ENCODE results near the gene SARM1.

- no peak for TF ChIP-seq CTCF (IDR thresholded peaks at IDR 0.05)
- TF ChIP-seq ZFX (IDR thresholded peaks at IDR 0.05; ENCODE audit: borderline replicate concordance): no peak
These were observed 55.9 kb downstream of the SARM1 start for GRCh38 chr17:28427371-28427770.
